ENCODE measurements around the gene PROB1. TPM values are rescaled to one million over a fixed set of nuclear protein-coding genes. Genes with fewer than 3 reads are reported as not detected.

Gene PROB1
- total RNA-seq, 4 donors from 2014 or later = 0.08 to 0.44 (median 0.35) TPM

GRCh38 chr5:139422307-139422893, 27.5 kb upstream of the PROB1 start:
- Histone ChIP-seq H3K36me3 (peaks cover 42% of the 10 kb centered on the region), H3K4me1 (peaks cover 3% of the 10 kb centered on the region), H3K27ac (no peak overlapping the region), H3K9me3 (no peaks in the 10 kb centered on the region), H3K4me3 (no peak overlapping the region), H3K27me3 (no peaks in the 10 kb centered on the region)
- TF ChIP-seq CTCF (IDR thresholded peaks at IDR 0.05) = peak; percentile 78 to 84
- TF ChIP-seq POLR2A (IDR thresholded peaks at IDR 0.05) = no peak
- DNase-seq (ENCODE audit: low spot score in 2 of 2) = peak in 1 of 2 donors; percentile 38
- WGBS = 44% methylated on average over 5 of the region's 5 CpGs

- Histone ChIP-seq H3K4me3 (no peak overlapping the region), H3K4me1 (peaks cover 27% of the 10 kb centered on the region), H3K36me3 (peaks cover 21% of the 10 kb centered on the region), H3K9me3 (no peaks in the 10 kb centered on the region), H3K27ac (no peak overlapping the region), H3K27me3 (no peaks in the 10 kb centered on the region)
- 82% methylated on average over 9 of the region's 9 CpGs for whole genome bisulfite sequencing
- DNase-seq (ENCODE audit: low spot score in 2 of 2) = no peak
- TF ChIP-seq POLR2AphosphoS5 (IDR thresholded peaks at IDR 0.05) = no peak
- no peak for TF ChIP-seq CTCF (IDR thresholded peaks at IDR 0.05)
- no peak for TF ChIP-seq EP300 (IDR thresholded peaks at IDR 0.05)
- no peak for TF ChIP-seq POLR2A (IDR thresholded peaks at IDR 0.05)
These were observed 24.6 kb upstream of the PROB1 start for GRCh38 chr5:139419226-139420192.

- TF ChIP-seq CTCF (IDR thresholded peaks at IDR 0.05) = no peak
- TF ChIP-seq POLR2A (IDR thresholded peaks at IDR 0.05) = no peak
- no peak for TF ChIP-seq EP300 (IDR thresholded peaks at IDR 0.05)
- TF ChIP-seq POLR2AphosphoS5 (IDR thresholded peaks at IDR 0.05) = no peak
- DNase-seq (ENCODE audit: low spot score in 2 of 2) = no peak
- Histone ChIP-seq H3K27ac (no peak overlapping the region), H3K4me1 (peaks cover 30% of the 10 kb centered on the region), H3K27me3 (no peaks in the 10 kb centered on the region), H3K36me3 (peaks cover 16% of the 10 kb centered on the region), H3K4me3 (no peak overlapping the region), H3K9me3 (no peaks in the 10 kb centered on the region)
- 92% methylated on average over 1 of the region's 1 CpG for WGBS
These were observed 23.9 kb upstream of the PROB1 start for GRCh38 chr5:139418793-139419192.

- TF ChIP-seq POLR2AphosphoS5 (IDR thresholded peaks at IDR 0.05) (no peak), EP300 (IDR thresholded peaks at IDR 0.05) (no peak), CTCF (IDR thresholded peaks at IDR 0.05) (no peak), POLR2A (IDR thresholded peaks at IDR 0.05) (no peak)
- 44% methylated on average over 4 of the region's 4 CpGs for WGBS
- no peaks in the 10 kb centered on the region for H3K27me3 ChIP-seq
- no peaks in the 10 kb centered on the region for H3K9me3 ChIP-seq
- no peak for DNase-seq (ENCODE audit: low spot score in 2 of 2)
- no peak overlapping the region for H3K27ac ChIP-seq
- H3K36me3 ChIP-seq = peaks cover 10% of the 10 kb centered on the region
- peaks cover 30% of the 10 kb centered on the region for H3K4me1 ChIP-seq
- H3K4me3 ChIP-seq = no peak overlapping the region
These were observed 22.3 kb upstream of the PROB1 start for GRCh38 chr5:139417214-139417613.

GRCh38 chr5:139416651-139417050, 21.7 kb upstream of the PROB1 start:
- H3K4me3 ChIP-seq = no peak overlapping the region
- peaks cover 10% of the 10 kb centered on the region for H3K36me3 ChIP-seq
- peaks cover 30% of the 10 kb centered on the region for H3K4me1 ChIP-seq
- DNase-seq (ENCODE audit: low spot score in 2 of 2) = no peak
- no peaks in the 10 kb centered on the region for H3K9me3 ChIP-seq
- H3K27ac ChIP-seq = no peak overlapping the region
- WGBS = 67% methylated on average over 8 of the region's 9 CpGs
- TF ChIP-seq POLR2A (IDR thresholded peaks at IDR 0.05) (no peak), EP300 (IDR thresholded peaks at IDR 0.05) (no peak), CTCF (IDR thresholded peaks at IDR 0.05) (no peak), POLR2AphosphoS5 (IDR thresholded peaks at IDR 0.05) (no peak)
- no peaks in the 10 kb centered on the region for H3K27me3 ChIP-seq

All from suprapubic skin (tissue), 4 donors.